ENCODE data around the gene STRBP. TPM values are rescaled to one million over a fixed set of nuclear protein-coding genes. Genes with fewer than 3 reads are reported as not detected.

STRBP gene
- total and polyA plus RNA-seq, 2 donors from 2014 or later, result 21.6 to 30.7 TPM

GRCh38 chr9:123087359-123087888 lies 181.0 kb downstream of the STRBP start:
- FAIRE-seq (no peak), DNase-seq (no peak)
- peaks cover 0 to 17% (median 11%) of the 10 kb centered on the region in 3 donors for H3K36me3 ChIP-seq (ENCODE audit: control insufficient read depth in 2 of 3, insufficient read depth in 3 of 3, low read length in 3 of 3)
- H3K4me3 ChIP-seq (ENCODE audit: low read length in 3 of 3), result no peak overlapping the region
- no peaks in the 10 kb centered on the region for H3K9me3 ChIP-seq (ENCODE audit: control insufficient read depth in 2 of 3, insufficient read depth in 1 of 3, low read length in 3 of 3)
- H3K4me1 ChIP-seq (ENCODE audit: control insufficient read depth in 2 of 3, insufficient read depth in 2 of 3, low read depth in 1 of 3, low read length in 3 of 3), result peaks cover 0 to 16% (median 3%) of the 10 kb centered on the region in 3 donors
- no peak overlapping the region for H3K27ac ChIP-seq (ENCODE audit: low read depth in 2 of 2, low read length in 2 of 2)
- TF ChIP-seq CTCF (IDR thresholded peaks at IDR 0.05; ENCODE audit: borderline replicate concordance, extremely low read depth, insufficient read depth), result no peak
- intact Hi-C loops (cut with DNase I), result loop anchor here (10.0 kb wide), 1 partner anchor 267 kb away; the partner anchor contains the start of gene CRB2
- H3K9ac ChIP-seq (ENCODE audit: low read length in 3 of 3), result no peak overlapping the region
- no peaks in the 10 kb centered on the region for H3K27me3 ChIP-seq (ENCODE audit: control insufficient read depth, insufficient read depth, low read length)

DNA sequence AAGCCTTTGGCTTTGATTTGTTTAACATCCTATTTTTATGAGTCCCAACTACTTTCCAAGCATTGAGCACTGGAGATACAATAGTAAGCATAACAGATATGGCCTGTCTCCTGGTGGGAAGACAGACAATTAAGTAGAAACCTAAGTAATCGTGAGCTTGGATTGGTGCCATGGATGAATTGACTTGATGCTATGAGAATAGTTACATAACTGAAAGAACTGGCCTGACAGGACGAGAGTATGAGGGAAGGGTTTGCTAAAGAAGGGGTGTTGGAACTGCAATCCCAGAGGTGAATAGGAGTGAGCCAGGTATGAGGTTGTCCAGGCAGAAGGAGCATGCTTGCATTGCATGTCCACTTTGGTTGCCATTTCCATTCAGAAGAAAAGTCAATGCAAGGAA lies 182.5 kb downstream of the STRBP start:
- TF ChIP-seq CTCF (IDR thresholded peaks at IDR 0.05; ENCODE audit: borderline replicate concordance, extremely low read depth, insufficient read depth), result no peak
- H3K27ac ChIP-seq (ENCODE audit: low read depth in 2 of 2, low read length in 2 of 2), result no peak overlapping the region
- H3K9me3 ChIP-seq (ENCODE audit: control insufficient read depth in 2 of 3, insufficient read depth in 1 of 3, low read length in 3 of 3), result no peaks in the 10 kb centered on the region
- H3K36me3 ChIP-seq (ENCODE audit: control insufficient read depth in 2 of 3, insufficient read depth in 3 of 3, low read length in 3 of 3), result peaks cover 0 to 17% (median 7%) of the 10 kb centered on the region in 3 donors
- intact Hi-C loops (cut with DNase I), result loop anchor here (10.0 kb wide), 1 partner anchor 269 kb away; the partner anchor contains the start of gene CRB2
- H3K9ac ChIP-seq (ENCODE audit: low read length in 3 of 3), result no peak overlapping the region
- no peak for DNase-seq
- peaks cover 0 to 16% (median 3%) of the 10 kb centered on the region in 3 donors for H3K4me1 ChIP-seq (ENCODE audit: control insufficient read depth in 2 of 3, insufficient read depth in 2 of 3, low read depth in 1 of 3, low read length in 3 of 3)
- FAIRE-seq, result no peak
- H3K4me3 ChIP-seq (ENCODE audit: low read length in 3 of 3), result no peak overlapping the region
- no peaks in the 10 kb centered on the region for H3K27me3 ChIP-seq (ENCODE audit: control insufficient read depth, insufficient read depth, low read length)

DNA sequence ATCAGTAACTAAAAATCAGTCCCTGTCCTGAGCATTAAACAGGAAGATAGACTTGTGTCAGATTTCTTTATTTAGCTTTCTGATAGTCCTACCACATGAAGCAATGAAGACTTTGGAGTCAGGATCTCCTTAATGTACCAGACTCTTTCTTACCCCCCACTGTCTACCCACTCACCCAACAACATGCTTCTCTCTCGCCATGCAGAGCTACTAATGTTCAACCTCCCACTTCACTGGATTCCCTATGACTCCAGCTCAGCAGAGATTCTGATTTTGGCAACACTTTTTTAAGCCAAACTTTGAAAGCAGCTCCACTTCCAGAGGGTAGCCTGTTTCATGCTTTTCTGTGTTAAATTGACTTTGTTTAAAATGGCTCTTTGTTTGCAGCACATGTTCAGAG lies 184.1 kb downstream of the STRBP start:
- intact Hi-C loops (cut with DNase I), result loop anchor here (10.0 kb wide), 1 partner anchor 271 kb away; the partner anchor contains the start of gene CRB2
- DNase-seq (no peak), FAIRE-seq (no peak)
- H3K4me3 ChIP-seq (ENCODE audit: low read length in 3 of 3), result no peak overlapping the region
- H3K9me3 ChIP-seq (ENCODE audit: control insufficient read depth in 2 of 3, insufficient read depth in 1 of 3, low read length in 3 of 3), result no peaks in the 10 kb centered on the region
- no peak overlapping the region for H3K9ac ChIP-seq (ENCODE audit: low read length in 3 of 3)
- no peak overlapping the region for H3K27ac ChIP-seq (ENCODE audit: low read depth in 2 of 2, low read length in 2 of 2)
- no peaks in the 10 kb centered on the region for H3K27me3 ChIP-seq (ENCODE audit: control insufficient read depth, insufficient read depth, low read length)
- peaks cover 0 to 16% (median 9%) of the 10 kb centered on the region in 3 donors for H3K36me3 ChIP-seq (ENCODE audit: control insufficient read depth in 2 of 3, insufficient read depth in 3 of 3, low read length in 3 of 3)
- TF ChIP-seq CTCF (IDR thresholded peaks at IDR 0.05; ENCODE audit: borderline replicate concordance, extremely low read depth, insufficient read depth), result no peak
- peaks cover 0 to 9% (median 3%) of the 10 kb centered on the region in 3 donors for H3K4me1 ChIP-seq (ENCODE audit: control insufficient read depth in 2 of 3, insufficient read depth in 2 of 3, low read depth in 1 of 3, low read length in 3 of 3)

Measured in kidney (tissue), 14 donors.